ENCODE data around the gene SEC63.
"Not testable (repeated sequence)": the region's sequence is repeated elsewhere in the genome, so short reads cannot be mapped to it uniquely, and the experiment has no call there.

The SEC63 gene

GRCh38 chr6:107999341-107999740 lies 41.3 kb upstream of the SEC63 start:
- in situ Hi-C loops (cut with MboI; ENCODE audit: low sequenced_read_pairs, unreplicated experiment), result loop anchor here (25.0 kb wide), 1 partner anchor 513 kb away; no protein-coding TSS in a partner anchor
- no peak for DNase-seq (ENCODE audit: low spot score)
- no peak for TF ChIP-seq CTCF (IDR thresholded peaks at IDR 0.05; ENCODE audit: borderline replicate concordance, control extremely low read depth, extremely low read depth, insufficient read depth, missing control alignments)

GRCh38 chr6:107991772-107992550 lies 34.0 kb upstream of the SEC63 start:
- in situ Hi-C loops (cut with MboI; ENCODE audit: low sequenced_read_pairs, unreplicated experiment), result loop anchor here (25.0 kb wide), 1 partner anchor 520 kb away; no protein-coding TSS in a partner anchor
- no peak for DNase-seq (ENCODE audit: low spot score)
- no peak for TF ChIP-seq CTCF (IDR thresholded peaks at IDR 0.05; ENCODE audit: borderline replicate concordance, control extremely low read depth, extremely low read depth, insufficient read depth, missing control alignments)

GRCh38 chr6:107991061-107991460 lies 33.1 kb upstream of the SEC63 start:
- no peak for TF ChIP-seq CTCF (IDR thresholded peaks at IDR 0.05; ENCODE audit: borderline replicate concordance, control extremely low read depth, extremely low read depth, insufficient read depth, missing control alignments)
- no peak for DNase-seq (ENCODE audit: low spot score)
- in situ Hi-C loops (cut with MboI; ENCODE audit: low sequenced_read_pairs, unreplicated experiment), result loop anchor here (25.0 kb wide), 1 partner anchor 521 kb away; no protein-coding TSS in a partner anchor

GRCh38 chr6:107990587-107990986 lies 32.6 kb upstream of the SEC63 start:
- in situ Hi-C loops (cut with MboI; ENCODE audit: low sequenced_read_pairs, unreplicated experiment), result loop anchor here (25.0 kb wide), 1 partner anchor 522 kb away; no protein-coding TSS in a partner anchor
- not testable (repeated sequence) for DNase-seq (ENCODE audit: low spot score)

- TF ChIP-seq CTCF (IDR thresholded peaks at IDR 0.05; ENCODE audit: borderline replicate concordance, control extremely low read depth, extremely low read depth, insufficient read depth, missing control alignments), result no peak
- in situ Hi-C loops (cut with MboI; ENCODE audit: low sequenced_read_pairs, unreplicated experiment), result loop anchor here (25.0 kb wide), 1 partner anchor 523 kb away; no protein-coding TSS in a partner anchor
- DNase-seq (ENCODE audit: low spot score), result no peak
These were observed 31.4 kb upstream of the SEC63 start for GRCh38 chr6:107989166-107990094.

GRCh38 chr6:107988570-107988969 lies 30.6 kb upstream of the SEC63 start:
- TF ChIP-seq CTCF (IDR thresholded peaks at IDR 0.05; ENCODE audit: borderline replicate concordance, control extremely low read depth, extremely low read depth, insufficient read depth, missing control alignments), result no peak
- in situ Hi-C loops (cut with MboI; ENCODE audit: low sequenced_read_pairs, unreplicated experiment), result loop anchor here (25.0 kb wide), 1 partner anchor 524 kb away; no protein-coding TSS in a partner anchor
- DNase-seq (ENCODE audit: low spot score), result no peak
